ENCODE results near the gene CDT1.

GRCh38 chr16:88792078-88792550, 11.5 kb upstream of the CDT1 start:
- TF ChIP-seq POLR2A (IDR thresholded peaks at IDR 0.05) (no peak), CTCF (IDR thresholded peaks at IDR 0.05) (no peak), POLR2AphosphoS5 (IDR thresholded peaks at IDR 0.05) (no peak)
